Measurements from ENCODE around the gene WRNIP1.

Gene WRNIP1

DNA sequence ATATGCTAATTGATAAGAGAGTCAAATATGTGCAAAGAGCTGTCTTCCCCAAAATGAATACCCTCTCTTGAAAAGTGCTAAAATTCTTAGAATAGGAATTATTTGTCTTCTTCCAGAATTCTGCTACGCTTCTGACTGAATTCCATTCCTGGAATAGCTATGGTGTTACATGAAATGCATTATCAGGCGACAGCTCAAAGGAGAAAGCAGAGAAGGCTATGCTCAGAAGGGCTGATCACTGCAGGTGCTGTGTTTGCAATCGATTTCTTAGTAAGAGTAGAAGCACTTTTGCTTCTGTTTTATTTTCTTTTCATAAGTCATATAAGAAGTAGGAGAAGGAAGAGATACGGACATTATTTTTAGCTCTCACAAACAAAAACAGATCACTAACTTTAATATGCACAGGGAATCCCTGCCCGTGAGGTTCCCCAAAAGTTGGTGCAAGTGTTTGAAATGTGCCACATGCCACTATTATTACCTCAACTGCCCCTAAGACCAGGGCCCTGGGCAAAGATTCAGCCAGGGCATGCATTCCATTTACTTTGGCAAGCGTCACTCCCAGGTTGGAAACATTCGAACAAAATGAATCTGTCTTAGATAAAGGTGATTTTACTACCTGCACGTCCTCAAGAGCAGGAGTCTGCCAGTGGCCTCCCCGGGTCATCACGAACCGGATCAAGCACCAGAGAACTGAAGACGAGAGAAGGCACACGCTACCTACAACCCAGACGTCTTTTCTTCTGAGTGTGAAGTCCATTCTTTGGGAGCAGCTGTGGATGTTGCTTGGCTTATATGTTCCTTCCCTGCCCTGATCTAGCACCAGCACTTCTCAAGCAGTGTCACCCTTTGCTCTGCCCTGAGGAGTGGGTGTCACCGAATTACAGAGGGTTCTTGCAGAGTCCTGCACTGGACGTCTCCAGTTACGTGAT lies 21.6 kb upstream of the WRNIP1 start:
- TF ChIP-seq, protein P1, sequence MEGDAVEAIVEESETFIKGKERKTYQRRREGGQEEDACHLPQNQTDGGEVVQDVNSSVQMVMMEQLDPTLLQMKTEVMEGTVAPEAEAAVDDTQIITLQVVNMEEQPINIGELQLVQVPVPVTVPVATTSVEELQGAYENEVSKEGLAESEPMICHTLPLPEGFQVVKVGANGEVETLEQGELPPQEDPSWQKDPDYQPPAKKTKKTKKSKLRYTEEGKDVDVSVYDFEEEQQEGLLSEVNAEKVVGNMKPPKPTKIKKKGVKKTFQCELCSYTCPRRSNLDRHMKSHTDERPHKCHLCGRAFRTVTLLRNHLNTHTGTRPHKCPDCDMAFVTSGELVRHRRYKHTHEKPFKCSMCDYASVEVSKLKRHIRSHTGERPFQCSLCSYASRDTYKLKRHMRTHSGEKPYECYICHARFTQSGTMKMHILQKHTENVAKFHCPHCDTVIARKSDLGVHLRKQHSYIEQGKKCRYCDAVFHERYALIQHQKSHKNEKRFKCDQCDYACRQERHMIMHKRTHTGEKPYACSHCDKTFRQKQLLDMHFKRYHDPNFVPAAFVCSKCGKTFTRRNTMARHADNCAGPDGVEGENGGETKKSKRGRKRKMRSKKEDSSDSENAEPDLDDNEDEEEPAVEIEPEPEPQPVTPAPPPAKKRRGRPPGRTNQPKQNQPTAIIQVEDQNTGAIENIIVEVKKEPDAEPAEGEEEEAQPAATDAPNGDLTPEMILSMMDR (conservative IDR thresholded peaks at IDR 0.05): no peak
- H3K27ac ChIP-seq: peak overlapping the region; percentile 87

DNA sequence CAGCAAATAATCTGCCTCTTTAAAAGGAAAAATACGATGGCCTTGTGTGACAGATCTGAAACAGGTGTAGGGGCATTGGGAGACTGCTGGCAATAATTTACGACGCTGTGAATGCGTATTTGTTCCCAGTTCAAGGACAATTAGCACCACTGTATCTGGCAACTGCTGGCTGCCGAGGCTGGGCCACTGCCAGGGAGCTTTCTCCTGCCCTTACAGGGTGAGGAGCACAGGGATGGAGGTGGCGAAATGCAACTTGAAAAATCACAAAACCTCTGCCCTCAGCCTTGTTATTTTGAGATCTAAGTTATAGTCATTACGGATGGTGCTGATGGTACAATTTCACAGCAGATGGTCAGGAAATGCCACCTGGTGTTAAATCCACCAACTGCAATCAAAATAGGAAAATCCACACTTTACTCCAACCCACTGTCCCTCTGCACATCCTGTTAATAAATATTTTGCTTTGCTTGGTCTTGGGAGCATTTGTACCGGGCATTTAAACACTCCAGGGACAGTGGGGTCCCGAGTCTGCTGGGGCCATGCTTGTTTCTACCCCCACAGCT lies 20.9 kb upstream of the WRNIP1 start:
- TF ChIP-seq, protein P1 (conservative IDR thresholded peaks at IDR 0.05): peak; percentile 42

DNA sequence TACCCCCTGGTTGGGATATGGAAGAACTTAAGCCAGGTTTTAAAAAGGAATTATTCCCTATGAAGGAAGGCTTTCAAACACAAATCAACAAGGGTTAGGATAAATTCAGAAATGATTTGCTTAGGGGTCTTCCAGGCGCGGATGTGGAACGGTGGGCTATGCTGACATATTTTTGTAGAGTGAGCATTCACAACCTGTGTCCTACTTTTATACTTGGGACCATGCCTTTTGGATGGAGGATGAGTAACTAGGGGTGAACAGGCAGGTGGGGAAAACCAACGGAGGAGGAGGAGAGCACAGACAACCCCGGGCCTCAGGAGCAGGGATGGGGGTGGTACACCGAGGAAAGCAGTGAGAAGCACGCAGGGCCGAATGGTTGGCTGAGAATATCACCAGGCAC lies 20.4 kb upstream of the WRNIP1 start:
- TF ChIP-seq, protein P1 (conservative IDR thresholded peaks at IDR 0.05): no peak
- peak overlapping the region; percentile 87 for H3K27ac ChIP-seq

More for the DNA sequence above, 20.9 kb upstream of the WRNIP1 start:
- peak overlapping the region; percentile 87 for H3K27ac ChIP-seq

DNA sequence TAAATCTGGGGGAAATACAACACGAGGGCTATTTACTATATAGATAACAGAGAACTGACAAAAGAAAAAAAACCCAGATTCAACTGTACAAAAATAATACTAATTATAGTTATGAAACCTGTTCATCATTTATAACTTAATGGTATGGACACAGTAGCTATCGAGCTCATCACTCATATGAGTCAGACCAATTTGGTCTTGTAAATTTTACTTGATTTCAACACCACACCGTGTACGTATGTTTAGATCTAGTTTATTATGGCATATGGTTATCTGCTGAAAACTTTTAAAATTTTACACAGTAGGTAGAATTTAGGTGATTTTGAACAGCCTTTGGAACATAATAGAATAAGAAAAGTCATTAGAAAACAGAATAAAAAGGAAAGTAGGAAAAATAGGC lies 19.9 kb upstream of the WRNIP1 start:
- TF ChIP-seq, protein P1 (conservative IDR thresholded peaks at IDR 0.05): no peak
- H3K27ac ChIP-seq: peak overlapping the region; percentile 87

DNA sequence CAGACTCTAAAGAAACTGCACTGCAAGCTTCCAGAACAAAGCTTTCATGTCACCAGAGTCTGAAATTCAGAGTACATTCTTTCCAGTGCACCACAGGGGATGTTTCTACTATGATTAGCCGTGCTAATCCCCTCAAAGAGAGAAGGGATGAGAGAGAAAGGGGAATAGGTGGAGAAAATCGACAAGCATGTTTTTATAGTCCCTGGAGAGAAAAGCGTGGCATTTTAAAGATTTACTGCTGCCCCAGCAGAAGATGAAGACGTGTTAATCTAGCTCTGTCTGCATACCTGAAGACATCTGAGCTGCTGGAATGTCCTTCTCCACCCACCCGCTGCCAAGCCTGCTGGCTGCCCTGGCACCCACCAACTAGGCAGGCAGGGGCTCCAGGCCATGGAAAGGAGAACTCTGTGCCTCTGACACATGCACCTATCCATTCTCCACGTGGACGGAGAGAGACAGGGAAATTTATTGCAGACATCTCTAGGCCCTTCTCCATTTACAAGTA lies 18.6 kb upstream of the WRNIP1 start:
- TF ChIP-seq, protein P1 (conservative IDR thresholded peaks at IDR 0.05): no peak
- H3K27ac ChIP-seq: peak overlapping the region; percentile 87; the same call in 1 of the 2 replicates

DNA sequence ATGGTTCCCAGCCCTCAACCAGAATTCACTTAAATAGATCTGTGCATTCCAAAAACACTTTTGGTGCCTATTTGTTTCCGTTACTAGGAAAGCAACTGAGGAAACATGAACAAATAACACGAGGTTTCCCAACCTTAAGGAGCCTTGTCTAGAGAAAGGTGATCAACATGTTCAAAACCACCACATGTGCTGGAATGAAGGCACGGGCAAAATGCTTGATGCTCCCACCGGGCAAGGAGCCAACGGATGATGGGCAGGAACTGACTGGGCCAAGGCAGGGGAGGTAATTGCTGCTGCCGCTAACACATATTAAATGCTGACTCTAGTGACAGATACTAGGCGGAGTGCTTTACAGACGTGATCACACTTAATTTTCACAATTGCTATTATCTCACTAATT lies 17.0 kb upstream of the WRNIP1 start:
- no peak overlapping the region for H3K27ac ChIP-seq
- TF ChIP-seq, protein P1 (conservative IDR thresholded peaks at IDR 0.05): no peak

DNA sequence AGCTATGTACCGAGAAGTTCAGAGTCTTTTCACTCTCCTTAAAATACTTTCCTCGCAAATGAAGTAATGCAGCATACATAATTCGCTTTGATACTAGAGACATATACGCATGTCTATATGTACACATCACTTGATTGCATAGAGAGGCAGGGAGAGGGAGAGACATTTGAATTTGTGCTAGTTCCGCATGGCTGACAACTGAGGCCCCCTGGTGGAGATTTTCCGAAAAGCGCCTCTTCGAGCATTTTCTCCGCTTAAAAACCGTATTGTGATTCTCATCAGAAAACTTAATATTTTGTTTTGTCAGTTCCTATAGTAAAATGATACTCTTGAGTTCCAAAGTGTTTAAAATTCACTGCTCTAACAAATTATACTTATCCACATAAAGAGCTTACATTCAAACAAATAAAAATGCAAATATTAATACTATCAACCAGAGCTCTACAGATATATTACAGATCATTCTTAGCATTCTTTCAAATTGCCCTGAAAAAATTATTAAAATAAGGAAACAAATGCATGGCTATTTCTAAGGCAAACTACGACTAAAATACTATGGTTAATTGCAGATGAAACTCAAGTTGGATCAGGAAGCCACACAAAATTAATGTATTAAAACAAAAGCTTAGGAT lies 15.1 kb upstream of the WRNIP1 start:
- H3K27ac ChIP-seq: no peak overlapping the region
- TF ChIP-seq, protein P1 (conservative IDR thresholded peaks at IDR 0.05): peak; percentile 79

Data from VCaP (cell line).